Sigmoid colon (tissue), 4 donors: ENCODE data around the gene MINK1.

Experiments used
- POLR2A ChIP-seq, 2 donors: fragments of 450-650 bp; IDR thresholded peaks; one replicate each; pipeline ENCODE4 v1.6.1; 2016; ENCODE audit warnings: antibody characterized with exemption in 2 of 2, mild to moderate bottlenecking in 2 of 2, moderate library complexity in 2 of 2
- POLR2AphosphoS5 ChIP-seq, 4 donors: sonication (generic); formaldehyde crosslinking; IDR thresholded peaks; one replicate each; pipeline ENCODE4 v1.6.1; 2017; ENCODE audit warnings: antibody characterized with exemption in 4 of 4
- TF ChIP-seq, protein P1 (sequence below), 4 experiments: fragments of 450-650 bp in 3 of 4; fragments of 200-600 bp in 1 of 4; IDR thresholded peaks; one replicate each; pipeline ENCODE4 v1.5.1; 2016 to 2019; ENCODE audit warnings: antibody characterized with exemption in 4 of 4, mild to moderate bottlenecking in 3 of 4, moderate library complexity in 2 of 4

DNA sequence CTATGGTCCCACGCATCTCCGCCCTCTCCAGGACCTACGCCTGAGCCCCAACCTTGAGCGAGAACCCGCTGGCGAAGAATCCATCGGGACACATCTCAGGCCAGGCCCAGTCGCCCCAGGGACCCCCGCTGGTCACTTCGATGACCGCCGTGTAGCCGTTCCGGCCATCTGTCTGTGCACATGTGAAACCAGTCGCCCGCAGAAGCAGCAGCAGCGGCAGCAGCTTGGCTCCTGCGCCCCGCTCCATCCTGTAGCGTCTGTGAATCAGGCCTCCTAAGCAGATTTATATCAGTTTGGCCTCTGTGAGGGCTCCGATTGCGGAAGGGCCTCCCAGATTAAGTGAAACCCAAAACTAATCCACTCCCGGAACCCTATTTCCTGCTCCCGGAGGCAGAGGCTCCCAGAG lies 47.0 kb upstream of the MINK1 start, which contains the start of gene VMO1:
- TF ChIP-seq, protein P1, sequence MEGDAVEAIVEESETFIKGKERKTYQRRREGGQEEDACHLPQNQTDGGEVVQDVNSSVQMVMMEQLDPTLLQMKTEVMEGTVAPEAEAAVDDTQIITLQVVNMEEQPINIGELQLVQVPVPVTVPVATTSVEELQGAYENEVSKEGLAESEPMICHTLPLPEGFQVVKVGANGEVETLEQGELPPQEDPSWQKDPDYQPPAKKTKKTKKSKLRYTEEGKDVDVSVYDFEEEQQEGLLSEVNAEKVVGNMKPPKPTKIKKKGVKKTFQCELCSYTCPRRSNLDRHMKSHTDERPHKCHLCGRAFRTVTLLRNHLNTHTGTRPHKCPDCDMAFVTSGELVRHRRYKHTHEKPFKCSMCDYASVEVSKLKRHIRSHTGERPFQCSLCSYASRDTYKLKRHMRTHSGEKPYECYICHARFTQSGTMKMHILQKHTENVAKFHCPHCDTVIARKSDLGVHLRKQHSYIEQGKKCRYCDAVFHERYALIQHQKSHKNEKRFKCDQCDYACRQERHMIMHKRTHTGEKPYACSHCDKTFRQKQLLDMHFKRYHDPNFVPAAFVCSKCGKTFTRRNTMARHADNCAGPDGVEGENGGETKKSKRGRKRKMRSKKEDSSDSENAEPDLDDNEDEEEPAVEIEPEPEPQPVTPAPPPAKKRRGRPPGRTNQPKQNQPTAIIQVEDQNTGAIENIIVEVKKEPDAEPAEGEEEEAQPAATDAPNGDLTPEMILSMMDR (IDR thresholded peaks at IDR 0.05), result no peak
- TF ChIP-seq POLR2AphosphoS5 (IDR thresholded peaks at IDR 0.05) (peak in 1 of 4 donors; percentile 20), POLR2A (IDR thresholded peaks at IDR 0.05) (no peak)
